K562 (cell line): ENCODE measurements around the gene PTGIR. TPM values are rescaled to one million over a fixed set of nuclear protein-coding genes. Genes with fewer than 3 reads are reported as not detected.
A peak's percentile ranks its signal among the peaks of the same experiment; 100 is the strongest.

ENCODE experiments used
- ARNT ChIP-seq, 2 experiments: fragments of 450-650 bp; IDR thresholded peaks; 2 replicates each; pipeline ENCODE4 v1.6.1; 2016; ENCODE audit warnings: mild to moderate bottlenecking in 1 of 2
- BRD4 ChIP-seq: fragments of 200-600 bp; sonication (generic); IDR thresholded peaks from 2 replicates; pipeline ENCODE4 v1.6.1; 2017; ENCODE audit warnings: inconsistent platforms
- CBFA2T3 ChIP-seq: fragments of 450-650 bp; IDR thresholded peaks from 2 replicates; pipeline ENCODE4 v1.6.1; 2017
- CCNT2 ChIP-seq: IDR thresholded peaks from 2 replicates; pipeline ENCODE4 v1.6.1; 2011; ENCODE audit warnings: borderline replicate concordance, low read depth, mild to moderate bottlenecking, moderate library complexity, mixed read lengths, low read length; ENCODE audit not compliant: insufficient read length; ENCODE audit errors: extremely low read depth
- FOXA3 ChIP-seq, 2 experiments: fragments of 450-650 bp in 1 of 2; sonication (generic) in 1 of 2; formaldehyde crosslinking; IDR thresholded peaks in 1 of 2; conservative IDR thresholded peaks in 1 of 2; 2 replicates each; pipeline versions ENCODE4 v1.4.0 to v1.8.0; 2020 to 2022; ENCODE audit warnings: mild to moderate bottlenecking in 2 of 2, missing genetic modification reagents in 1 of 2
- NFIC ChIP-seq: fragments of 450-650 bp; IDR thresholded peaks from 2 replicates; pipeline ENCODE4 v1.6.1; 2017; ENCODE audit warnings: mild to moderate bottlenecking, inconsistent platforms
- VEZF1 ChIP-seq: fragments of 200-800 bp; sonication (Bioruptor generic); IDR thresholded peaks from 2 replicates; pipeline ENCODE4 v1.6.1; 2017; ENCODE audit warnings: missing genetic modification characterization, missing compliant biosample characterization
- ZNF408 ChIP-seq: fragments of 250-450 bp; sonication (Bioruptor Pico); IDR thresholded peaks from 2 replicates; pipeline ENCODE4 v1.4.0; 2020; ENCODE audit warnings: low read depth, mild to moderate bottlenecking, moderate library complexity
- ZNF695 ChIP-seq: fragments of 450-650 bp; formaldehyde crosslinking; IDR thresholded peaks from 2 replicates; pipeline ENCODE4 v1.4.0; 2020; ENCODE audit warnings: mild to moderate bottlenecking, moderate library complexity
- polyA plus RNA-seq, 8 experiments: library from polyadenylated mRNA; depleted of rRNA in 4 of 8; stranded (reverse) in 5 of 8; unstranded in 3 of 8; fragments of >200 nt; fragmentation: Nextera tagmentation in 2 of 8; fragmentation: Illumina TruSeq in 1 of 8; extraction: Ambion mirVana in 2 of 8; extraction: Trizol in 1 of 8; gene quantifications; 2 replicates each; pipeline versions ENCODE4 v1.2.1 to v1.2.3, GENCODE V29; 2011 to 2014; ENCODE audit warnings: inconsistent platforms in 1 of 8, missing spikeins in 1 of 8
- total RNA-seq, 7 experiments: library from RNA; depleted of rRNA in 6 of 7; stranded (reverse); fragments of >200 nt in 6 of 7; fragmentation: Illumina TruSeq in 2 of 7; extraction: Trizol in 2 of 7; gene quantifications; 2 replicates each; pipeline versions ENCODE4 v1.2.1 to v1.2.3, GENCODE V29; 2011 to 2021; ENCODE audit warnings: low replicate concordance in 1 of 7
- TF ChIP-seq, protein P1 (sequence below): fragments of 250-450 bp; sonication (Bioruptor Pico); IDR thresholded peaks from 2 replicates; pipeline ENCODE4 v1.4.0; 2020
- TF ChIP-seq, protein P2 (sequence below): fragments of 250-450 bp; sonication (Bioruptor Pico); IDR thresholded peaks from 2 replicates; pipeline ENCODE4 v1.5.0; 2021
- TF ChIP-seq, protein P3 (sequence below), 2 experiments: IDR thresholded peaks; 2 replicates each; pipeline ENCODE4 v1.6.1; 2011; ENCODE audit warnings: borderline replicate concordance in 1 of 2, control low read depth in 1 of 2, low read depth in 1 of 2, low read length in 1 of 2, mild to moderate bottlenecking in 1 of 2, mixed read lengths in 1 of 2, moderate library complexity in 1 of 2; ENCODE audit not compliant: insufficient read depth in 1 of 2, insufficient read length in 1 of 2, poor library complexity in 1 of 2, severe bottlenecking in 1 of 2; ENCODE audit errors: extremely low read depth in 1 of 2
- TF ChIP-seq, protein P4 (sequence below): IDR thresholded peaks from 3 replicates; pipeline ENCODE4 v1.6.1; 2011; ENCODE audit warnings: borderline replicate concordance, mild to moderate bottlenecking, moderate library complexity; ENCODE audit not compliant: insufficient read length; ENCODE audit errors: extremely low read depth

PTGIR gene
- total and polyA plus RNA-seq, 9 of the 15 experiments (the other 6 are each of a cell fraction or from before 2014, with no cell fraction given) = 0.11 to 3.4 (median 1.1) TPM; not detected in 1

- TF ChIP-seq, protein P1, sequence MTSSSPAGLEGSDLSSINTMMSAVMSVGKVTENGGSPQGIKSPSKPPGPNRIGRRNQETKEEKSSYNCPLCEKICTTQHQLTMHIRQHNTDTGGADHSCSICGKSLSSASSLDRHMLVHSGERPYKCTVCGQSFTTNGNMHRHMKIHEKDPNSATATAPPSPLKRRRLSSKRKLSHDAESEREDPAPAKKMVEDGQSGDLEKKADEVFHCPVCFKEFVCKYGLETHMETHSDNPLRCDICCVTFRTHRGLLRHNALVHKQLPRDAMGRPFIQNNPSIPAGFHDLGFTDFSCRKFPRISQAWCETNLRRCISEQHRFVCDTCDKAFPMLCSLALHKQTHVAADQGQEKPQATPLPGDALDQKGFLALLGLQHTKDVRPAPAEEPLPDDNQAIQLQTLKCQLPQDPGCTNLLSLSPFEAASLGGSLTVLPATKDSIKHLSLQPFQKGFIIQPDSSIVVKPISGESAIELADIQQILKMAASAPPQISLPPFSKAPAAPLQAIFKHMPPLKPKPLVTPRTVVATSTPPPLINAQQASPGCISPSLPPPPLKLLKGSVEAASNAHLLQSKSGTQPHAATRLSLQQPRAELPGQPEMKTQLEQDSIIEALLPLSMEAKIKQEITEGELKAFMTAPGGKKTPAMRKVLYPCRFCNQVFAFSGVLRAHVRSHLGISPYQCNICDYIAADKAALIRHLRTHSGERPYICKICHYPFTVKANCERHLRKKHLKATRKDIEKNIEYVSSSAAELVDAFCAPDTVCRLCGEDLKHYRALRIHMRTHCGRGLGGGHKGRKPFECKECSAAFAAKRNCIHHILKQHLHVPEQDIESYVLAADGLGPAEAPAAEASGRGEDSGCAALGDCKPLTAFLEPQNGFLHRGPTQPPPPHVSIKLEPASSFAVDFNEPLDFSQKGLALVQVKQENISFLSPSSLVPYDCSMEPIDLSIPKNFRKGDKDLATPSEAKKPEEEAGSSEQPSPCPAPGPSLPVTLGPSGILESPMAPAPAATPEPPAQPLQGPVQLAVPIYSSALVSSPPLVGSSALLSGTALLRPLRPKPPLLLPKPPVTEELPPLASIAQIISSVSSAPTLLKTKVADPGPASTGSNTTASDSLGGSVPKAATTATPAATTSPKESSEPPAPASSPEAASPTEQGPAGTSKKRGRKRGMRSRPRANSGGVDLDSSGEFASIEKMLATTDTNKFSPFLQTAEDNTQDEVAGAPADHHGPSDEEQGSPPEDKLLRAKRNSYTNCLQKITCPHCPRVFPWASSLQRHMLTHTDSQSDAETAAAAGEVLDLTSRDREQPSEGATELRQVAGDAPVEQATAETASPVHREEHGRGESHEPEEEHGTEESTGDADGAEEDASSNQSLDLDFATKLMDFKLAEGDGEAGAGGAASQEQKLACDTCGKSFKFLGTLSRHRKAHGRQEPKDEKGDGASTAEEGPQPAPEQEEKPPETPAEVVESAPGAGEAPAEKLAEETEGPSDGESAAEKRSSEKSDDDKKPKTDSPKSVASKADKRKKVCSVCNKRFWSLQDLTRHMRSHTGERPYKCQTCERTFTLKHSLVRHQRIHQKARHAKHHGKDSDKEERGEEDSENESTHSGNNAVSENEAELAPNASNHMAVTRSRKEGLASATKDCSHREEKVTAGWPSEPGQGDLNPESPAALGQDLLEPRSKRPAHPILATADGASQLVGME (CRISPR knock-in tag) = no peak
- no peak for TF ChIP-seq BRD4
- TF ChIP-seq CCNT2 = no peak
- no peak for TF ChIP-seq ZNF695 (CRISPR knock-in tag)
- TF ChIP-seq, protein P2, sequence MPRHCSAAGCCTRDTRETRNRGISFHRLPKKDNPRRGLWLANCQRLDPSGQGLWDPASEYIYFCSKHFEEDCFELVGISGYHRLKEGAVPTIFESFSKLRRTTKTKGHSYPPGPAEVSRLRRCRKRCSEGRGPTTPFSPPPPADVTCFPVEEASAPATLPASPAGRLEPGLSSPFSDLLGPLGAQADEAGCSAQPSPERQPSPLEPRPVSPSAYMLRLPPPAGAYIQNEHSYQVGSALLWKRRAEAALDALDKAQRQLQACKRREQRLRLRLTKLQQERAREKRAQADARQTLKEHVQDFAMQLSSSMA (CRISPR knock-in tag) = no peak
- TF ChIP-seq ZNF408 (CRISPR knock-in tag) = no peak
- TF ChIP-seq FOXA3 (CRISPR knock-in tag; conservative IDR thresholded peaks at IDR 0.05 in 1 of 2, IDR thresholded peaks at IDR 0.05 in 1 of 2) = no peak
- peak in 1 of 2 experiments; percentile 22; a peak in 1 of 4 replicates for TF ChIP-seq ARNT (IDR thresholded peaks at IDR 0.05)
- TF ChIP-seq CBFA2T3 = peak; percentile 78
- TF ChIP-seq, protein P3, sequence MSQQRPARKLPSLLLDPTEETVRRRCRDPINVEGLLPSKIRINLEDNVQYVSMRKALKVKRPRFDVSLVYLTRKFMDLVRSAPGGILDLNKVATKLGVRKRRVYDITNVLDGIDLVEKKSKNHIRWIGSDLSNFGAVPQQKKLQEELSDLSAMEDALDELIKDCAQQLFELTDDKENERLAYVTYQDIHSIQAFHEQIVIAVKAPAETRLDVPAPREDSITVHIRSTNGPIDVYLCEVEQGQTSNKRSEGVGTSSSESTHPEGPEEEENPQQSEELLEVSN (IDR thresholded peaks at IDR 0.05; ENCODE audit: borderline replicate concordance in 1 of 2, extremely low read depth in 1 of 2, insufficient read depth in 1 of 2, insufficient read length in 1 of 2, low read depth in 1 of 2, low read length in 1 of 2, poor library complexity in 1 of 2, severe bottlenecking in 1 of 2) = peak in 1 of 2 experiments; percentile 53
- TF ChIP-seq VEZF1 = peak; percentile 84
- TF ChIP-seq, protein P4, sequence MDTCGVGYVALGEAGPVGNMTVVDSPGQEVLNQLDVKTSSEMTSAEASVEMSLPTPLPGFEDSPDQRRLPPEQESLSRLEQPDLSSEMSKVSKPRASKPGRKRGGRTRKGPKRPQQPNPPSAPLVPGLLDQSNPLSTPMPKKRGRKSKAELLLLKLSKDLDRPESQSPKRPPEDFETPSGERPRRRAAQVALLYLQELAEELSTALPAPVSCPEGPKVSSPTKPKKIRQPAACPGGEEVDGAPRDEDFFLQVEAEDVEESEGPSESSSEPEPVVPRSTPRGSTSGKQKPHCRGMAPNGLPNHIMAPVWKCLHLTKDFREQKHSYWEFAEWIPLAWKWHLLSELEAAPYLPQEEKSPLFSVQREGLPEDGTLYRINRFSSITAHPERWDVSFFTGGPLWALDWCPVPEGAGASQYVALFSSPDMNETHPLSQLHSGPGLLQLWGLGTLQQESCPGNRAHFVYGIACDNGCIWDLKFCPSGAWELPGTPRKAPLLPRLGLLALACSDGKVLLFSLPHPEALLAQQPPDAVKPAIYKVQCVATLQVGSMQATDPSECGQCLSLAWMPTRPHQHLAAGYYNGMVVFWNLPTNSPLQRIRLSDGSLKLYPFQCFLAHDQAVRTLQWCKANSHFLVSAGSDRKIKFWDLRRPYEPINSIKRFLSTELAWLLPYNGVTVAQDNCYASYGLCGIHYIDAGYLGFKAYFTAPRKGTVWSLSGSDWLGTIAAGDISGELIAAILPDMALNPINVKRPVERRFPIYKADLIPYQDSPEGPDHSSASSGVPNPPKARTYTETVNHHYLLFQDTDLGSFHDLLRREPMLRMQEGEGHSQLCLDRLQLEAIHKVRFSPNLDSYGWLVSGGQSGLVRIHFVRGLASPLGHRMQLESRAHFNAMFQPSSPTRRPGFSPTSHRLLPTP = no peak
- TF ChIP-seq NFIC = peak; percentile 29; the same call in 1 of the 2 replicates
Measured at GRCh38 chr19:46659151-46660007, 34.5 kb upstream of the PTGIR start (continued).
